Muscle of arm (tissue), 14 donors: ENCODE data around the gene GAD1. TPM values are rescaled to one million over a fixed set of nuclear protein-coding genes. Genes with fewer than 3 reads are reported as not detected.

Source experiments
- DNase-seq: peaks from one replicate; pipeline ENCODE4 v3.0.0-alpha.2; 2013
- long read RNA-seq, 11 donors: transcript quantifications; one replicate each; lab custom pipeline, GENCODE V29; 2026
- polyA plus RNA-seq, 12 donors: library from polyadenylated mRNA; unstranded; fragments of 120-200 nt; gene quantifications; one replicate each; pipeline ENCODE4 v1.2.1, GENCODE V29; 2013; ENCODE audit not compliant: insufficient read length in 12 of 12

Gene GAD1
- polyA plus RNA-seq: 1 to 10 TPM in 6 of 12 donors, under 1 TPM in 4, not detected in 2; 0.41 to 2.7 (median 1.3) TPM
- long read RNA-seq, donor 1: 0 reads
- long read RNA-seq, donor 2: 0 reads
- long read RNA-seq, donor 3: 0 reads
- long read RNA-seq, donor 4: 0 reads
- long read RNA-seq, donor 5: 0 reads
- long read RNA-seq, donor 6: 0 reads
- long read RNA-seq, donor 7, partial matches to known transcripts: 0 of 1 reads
- long read RNA-seq, donor 7, other reads (novel, unspliced or antisense): 0 of 1 reads
- long read RNA-seq, donor 8: 0 reads
- long read RNA-seq, donor 9: 0 reads
- long read RNA-seq, donor 10, partial matches to known transcripts: 0 of 1 reads
- long read RNA-seq, donor 10, other reads (novel, unspliced or antisense): 0 of 1 reads
- long read RNA-seq, donor 11: 0 reads

- DNase-seq: no peak
Measured at GRCh38 chr2:170816504-170817092, at the start of gene GAD1. TSS of gene GAD1 (plus strand) at chr2:170816887. CDS start at chr2:170818592, 1,705 bp downstream.

GRCh38 chr2:170770008-170770605 is 46.6 kb upstream of the GAD1 start, which contains the start of gene ERICH2:
TSS of gene ERICH2 (plus strand) at chr2:170770378. CDS start at chr2:170770682, 304 bp downstream.
- DNase-seq: peak; percentile 25

GRCh38 chr2:170770606-170771420 is 45.9 kb upstream of the GAD1 start:
- peak; percentile 34 for DNase-seq

- peak; percentile 2 for DNase-seq
Measured at GRCh38 chr2:170771421-170771937, 45.2 kb upstream of the GAD1 start.

- no peak for DNase-seq
Measured at GRCh38 chr2:170772295-170772694, 44.4 kb upstream of the GAD1 start.

GRCh38 chr2:170774074-170774473 is 42.6 kb upstream of the GAD1 start:
- DNase-seq: no peak

- DNase-seq: no peak
Measured at GRCh38 chr2:170778900-170779299, 37.8 kb upstream of the GAD1 start.

GRCh38 chr2:170779304-170779703 is 37.4 kb upstream of the GAD1 start:
- DNase-seq: no peak

- DNase-seq: no peak
Measured at GRCh38 chr2:170782673-170783072, 34.0 kb upstream of the GAD1 start.

GRCh38 chr2:170783549-170783948 is 33.1 kb upstream of the GAD1 start:
- no peak for DNase-seq

- DNase-seq: no peak
Measured at GRCh38 chr2:170798996-170799395, 17.7 kb upstream of the GAD1 start.

GRCh38 chr2:170806548-170806947 is 10.1 kb upstream of the GAD1 start:
- DNase-seq: no peak

GRCh38 chr2:170812710-170813600 is 3.7 kb upstream of the GAD1 start:
- DNase-seq: peak; percentile 79

- peak; percentile 69 for DNase-seq
Measured at GRCh38 chr2:170813611-170814532, 2.8 kb upstream of the GAD1 start.

- no peak for DNase-seq
Measured at GRCh38 chr2:170814533-170815230, 2.0 kb upstream of the GAD1 start.

- DNase-seq: no peak
Measured at GRCh38 chr2:170815311-170815710, 1.4 kb upstream of the GAD1 start.

- peak; percentile 47 for DNase-seq
Measured at GRCh38 chr2:170815746-170816503, 762 bp upstream of the GAD1 start.
